Measurements from ENCODE around the gene MED12L. TPM values are rescaled to one million over a fixed set of nuclear protein-coding genes. Genes with fewer than 3 reads are reported as not detected.

Gene MED12L
- total and polyA plus RNA-seq, 8 donors = 0.08 to 0.88 (median 0.45) TPM

- Histone ChIP-seq H3K27me3 (no peaks in the 10 kb centered on the region), H3K4me1 (no peaks in the 10 kb centered on the region), H3K4me3 (no peak overlapping the region), H3K27ac (no peak overlapping the region), H3K9me3 (no peaks in the 10 kb centered on the region), H3K36me3 (no peaks in the 10 kb centered on the region)
- WGBS, 2 donors = 75 to 82% methylated on average over 3 of the region's 3 CpGs
- ATAC-seq (no peak), DNase-seq (no peak), FAIRE-seq (no peak)
- no peak for TF ChIP-seq CTCF (IDR thresholded peaks at IDR 0.05)
- intact Hi-C loops (cut with DNase I) = no loop called here
Measured at GRCh38 chr3:151091685-151092345, 6.4 kb downstream of the MED12L start.

- 87% methylated on average over 2 of the region's 2 CpGs for WGBS, 2 donors
- Histone ChIP-seq H3K4me1 (no peaks in the 10 kb centered on the region), H3K36me3 (no peaks in the 10 kb centered on the region), H3K27ac (no peak overlapping the region), H3K4me3 (no peak overlapping the region), H3K27me3 (no peaks in the 10 kb centered on the region), H3K9me3 (no peaks in the 10 kb centered on the region)
- no peak for TF ChIP-seq CTCF (IDR thresholded peaks at IDR 0.05)
- ATAC-seq = no peak
- no peak for DNase-seq
- FAIRE-seq = no peak
- intact Hi-C loops (cut with DNase I) = no loop called here
Measured at GRCh38 chr3:151093148-151093547, 7.7 kb downstream of the MED12L start.

- 45 to 58% methylated on average over 4 of the region's 4 CpGs for WGBS, 2 donors
- ATAC-seq = no peak
- no peak for FAIRE-seq
- intact Hi-C loops (cut with DNase I) = no loop called here
- no peaks in the 10 kb centered on the region for H3K36me3 ChIP-seq
- no peak for DNase-seq
- H3K4me3 ChIP-seq = no peak overlapping the region
- H3K27ac ChIP-seq = no peak overlapping the region
- H3K4me1 ChIP-seq = no peaks in the 10 kb centered on the region
- no peak for TF ChIP-seq CTCF (IDR thresholded peaks at IDR 0.05)
- no peaks in the 10 kb centered on the region for H3K27me3 ChIP-seq
- H3K9me3 ChIP-seq = no peaks in the 10 kb centered on the region
Measured at GRCh38 chr3:151093905-151094304, 8.4 kb downstream of the MED12L start.

GRCh38 chr3:151096716-151097115 is 11.3 kb downstream of the MED12L start:
- no peak for FAIRE-seq
- no peaks in the 10 kb centered on the region for H3K27me3 ChIP-seq
- TF ChIP-seq CTCF (IDR thresholded peaks at IDR 0.05) = no peak
- H3K27ac ChIP-seq = no peak overlapping the region
- H3K9me3 ChIP-seq = no peaks in the 10 kb centered on the region
- WGBS, 2 donors = 46 to 65% methylated on average over 2 of the region's 2 CpGs
- H3K4me3 ChIP-seq = no peak overlapping the region
- intact Hi-C loops (cut with DNase I) = no loop called here
- DNase-seq = no peak
- no peaks in the 10 kb centered on the region for H3K36me3 ChIP-seq
- H3K4me1 ChIP-seq = no peaks in the 10 kb centered on the region
- no peak for ATAC-seq

GRCh38 chr3:151100076-151100475 is 14.6 kb downstream of the MED12L start:
- FAIRE-seq (no peak), ATAC-seq (no peak), DNase-seq (no peak)
- H3K4me3 ChIP-seq = no peak overlapping the region
- TF ChIP-seq CTCF (IDR thresholded peaks at IDR 0.05) = no peak
- no peaks in the 10 kb centered on the region for H3K9me3 ChIP-seq
- H3K4me1 ChIP-seq = no peaks in the 10 kb centered on the region
- H3K27me3 ChIP-seq = no peaks in the 10 kb centered on the region
- H3K36me3 ChIP-seq = no peaks in the 10 kb centered on the region
- 65 to 75% methylated on average over 1 of the region's 1 CpG for WGBS, 2 donors
- no peak overlapping the region for H3K27ac ChIP-seq
- intact Hi-C loops (cut with DNase I) = no loop called here
